HEK293 (cell line): ENCODE measurements around the gene EGR4.

Source experiments
- CTCF ChIA-PET: fragments of 350-600 bp; formaldehyde crosslinking; extraction: SDS; loops from one replicate; lab custom pipeline; 2021; ENCODE audit warnings: antibody characterized with exemption; lab: Yijun Ruan, JAX
- POLR2A ChIA-PET: fragments of 300-600 bp; formaldehyde crosslinking; extraction: SDS; loops from one replicate; lab custom pipeline; 2020; ENCODE audit warnings: antibody characterized with exemption, inconsistent platforms; lab: Yijun Ruan, JAX
- H3K27ac ChIP-seq: fragments of 200-500 bp; sonication (Bioruptor generic); 2 replicates; pipeline ENCODE4 v1.5.1; 2014; ENCODE audit warnings: low read depth, low read length, control low read depth, inconsistent platforms; ENCODE audit errors: extremely low read depth
- H3K36me3 ChIP-seq, 2 experiments: fragments of 200-500 bp in 1 of 2; sonication (Bioruptor generic) in 1 of 2; 1 replicate in 1 of 2; 2 replicates in 1 of 2; pipeline ENCODE4 v1.5.1; 2014 to 2017; ENCODE audit warnings: inconsistent platforms in 2 of 2, low read length in 2 of 2; ENCODE audit not compliant: control insufficient read depth in 2 of 2, insufficient read depth in 1 of 2
- H3K4me1 ChIP-seq: fragments of 200-500 bp; sonication (Bioruptor generic); 2 replicates; pipeline ENCODE4 v1.5.1; 2014; ENCODE audit warnings: mild to moderate bottlenecking, low read length, inconsistent platforms; ENCODE audit not compliant: control insufficient read depth, insufficient read depth
- H3K4me3 ChIP-seq: 2 replicates; pipeline ENCODE4 v1.5.1; 2011; ENCODE audit warnings: low read depth, mild to moderate bottlenecking, control low read depth, low read length, moderate library complexity
- H3K9me3 ChIP-seq: fragments of 200-500 bp; sonication (Bioruptor generic); 2 replicates; pipeline ENCODE4 v1.5.1; 2014; ENCODE audit warnings: low read depth, low read length, inconsistent platforms; ENCODE audit not compliant: control insufficient read depth, insufficient read depth
- GLI4 ChIP-seq: fragments of 450-650 bp; formaldehyde crosslinking; IDR thresholded peaks from 2 replicates; pipeline ENCODE4 v1.5.1; 2016; ENCODE audit warnings: missing biosample characterization, missing genetic modification characterization
- KLF16 ChIP-seq: fragments of 450-650 bp; formaldehyde crosslinking; IDR thresholded peaks from 2 replicates; pipeline ENCODE4 v1.5.1; 2017; ENCODE audit warnings: missing biosample characterization, missing genetic modification characterization
- SCRT1 ChIP-seq: fragments of 450-650 bp; formaldehyde crosslinking; IDR thresholded peaks from 2 replicates; pipeline ENCODE4 v1.5.1; 2016; ENCODE audit warnings: missing biosample characterization, missing genetic modification characterization, borderline replicate concordance
- SP3 ChIP-seq: fragments of 450-650 bp; formaldehyde crosslinking; IDR thresholded peaks from 2 replicates; pipeline ENCODE4 v1.5.1; 2016; ENCODE audit warnings: missing biosample characterization, missing genetic modification characterization
- ZNF121 ChIP-seq: fragments of 450-650 bp; formaldehyde crosslinking; IDR thresholded peaks from 2 replicates; pipeline ENCODE4 v1.5.1; 2016; ENCODE audit warnings: missing biosample characterization, missing genetic modification characterization
- ZNF138 ChIP-seq: fragments of 450-650 bp; formaldehyde crosslinking; IDR thresholded peaks from 2 replicates; pipeline ENCODE4 v1.5.1; 2016; ENCODE audit warnings: missing biosample characterization, missing genetic modification characterization, borderline replicate concordance
- ZNF174 ChIP-seq: fragments of 450-650 bp; formaldehyde crosslinking; IDR thresholded peaks from 2 replicates; pipeline ENCODE4 v1.5.0; 2017; ENCODE audit warnings: missing biosample characterization, mild to moderate bottlenecking, missing genetic modification characterization
- ZNF2 ChIP-seq: fragments of 450-650 bp; formaldehyde crosslinking; IDR thresholded peaks from 2 replicates; pipeline ENCODE4 v1.5.1; 2016; ENCODE audit warnings: missing biosample characterization, missing genetic modification characterization
- ZNF223 ChIP-seq: fragments of 450-650 bp; formaldehyde crosslinking; IDR thresholded peaks from 2 replicates; pipeline ENCODE4 v1.5.1; 2016; ENCODE audit warnings: missing biosample characterization, missing genetic modification characterization
- ZNF23 ChIP-seq: fragments of 450-650 bp; formaldehyde crosslinking; IDR thresholded peaks from 2 replicates; pipeline ENCODE4 v1.5.1; 2016; ENCODE audit warnings: missing biosample characterization, missing genetic modification characterization, borderline replicate concordance
- ZNF292 ChIP-seq: fragments of 450-650 bp; formaldehyde crosslinking; IDR thresholded peaks from 2 replicates; pipeline ENCODE4 v1.5.1; 2016; ENCODE audit warnings: low read depth, missing biosample characterization, missing genetic modification characterization, borderline replicate concordance
- ZNF473 ChIP-seq: fragments of 450-650 bp; formaldehyde crosslinking; IDR thresholded peaks from 2 replicates; pipeline ENCODE4 v1.5.1; 2017; ENCODE audit warnings: missing biosample characterization, missing genetic modification characterization
- ZNF548 ChIP-seq: fragments of 450-650 bp; formaldehyde crosslinking; IDR thresholded peaks from 2 replicates; pipeline ENCODE4 v1.5.1; 2016; ENCODE audit warnings: missing biosample characterization, missing genetic modification characterization
- ZNF654 ChIP-seq: fragments of 450-650 bp; formaldehyde crosslinking; IDR thresholded peaks from 2 replicates; pipeline ENCODE4 v1.5.1; 2016; ENCODE audit warnings: low read depth, missing biosample characterization, missing genetic modification characterization
- ZNF692 ChIP-seq: fragments of 450-650 bp; formaldehyde crosslinking; IDR thresholded peaks from 2 replicates; pipeline ENCODE4 v1.5.1; 2016; ENCODE audit warnings: missing biosample characterization, missing genetic modification characterization
- ZNF747 ChIP-seq: fragments of 450-650 bp; formaldehyde crosslinking; IDR thresholded peaks from 2 replicates; pipeline ENCODE4 v1.5.1; 2016; ENCODE audit warnings: missing biosample characterization, missing genetic modification characterization
- ZNF792 ChIP-seq: fragments of 450-650 bp; formaldehyde crosslinking; IDR thresholded peaks from 2 replicates; pipeline ENCODE4 v1.5.1; 2016; ENCODE audit warnings: missing biosample characterization, missing genetic modification characterization
- TF ChIP-seq, protein P1 (sequence below): fragments of 450-650 bp; formaldehyde crosslinking; IDR thresholded peaks from 2 replicates; pipeline ENCODE4 v1.5.1; 2016; ENCODE audit warnings: missing biosample characterization, missing genetic modification characterization

The EGR4 gene

DNA sequence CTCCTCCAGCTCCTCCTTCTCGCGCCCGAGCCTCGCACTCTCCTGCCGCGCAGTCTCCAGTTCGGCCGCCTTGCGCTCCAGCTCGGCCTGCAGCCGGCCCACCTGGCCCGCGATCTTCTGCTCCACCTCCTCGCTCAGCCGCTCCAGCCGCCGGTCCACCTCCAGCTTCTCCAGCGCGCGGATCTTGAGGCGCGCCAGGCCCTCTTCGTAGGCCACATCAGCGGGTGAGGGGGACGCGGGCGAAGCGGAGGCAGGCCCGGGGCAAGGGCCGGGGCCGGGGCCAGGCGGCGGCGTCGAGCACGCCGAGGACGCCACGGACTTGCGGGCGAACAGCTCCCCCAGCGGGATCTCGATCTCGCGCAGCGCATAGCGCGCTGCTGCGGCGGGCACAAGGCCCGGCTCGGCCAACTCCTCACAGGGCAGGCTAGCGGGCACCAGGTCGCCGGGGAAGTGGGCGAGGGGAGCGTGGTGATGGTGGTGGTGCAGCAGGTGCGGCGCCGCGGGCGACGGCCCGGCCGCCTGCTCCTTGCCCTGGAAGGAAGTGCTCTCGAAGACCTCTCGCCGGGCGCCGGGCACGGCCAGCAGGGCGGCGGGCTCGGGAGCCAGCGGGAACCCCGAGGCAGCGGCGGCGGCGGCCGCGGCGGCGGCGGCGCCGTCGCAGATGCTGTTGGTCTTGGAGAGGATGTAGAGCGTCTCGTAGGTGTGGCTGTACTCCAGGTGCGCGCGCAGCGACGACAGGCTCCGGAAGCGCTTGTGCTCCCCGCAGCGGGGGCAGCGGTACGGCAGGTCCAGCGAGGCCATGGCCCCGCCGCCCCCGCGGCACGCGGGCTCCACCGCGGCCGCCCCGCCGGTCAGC, 24.3 kb downstream of the EGR4 start (continued):
- TF ChIP-seq ZNF692 (tag by site-specific recombination) (peak; percentile 13; the same call in 1 of the 2 replicates), KLF16 (tag by site-specific recombination) (no peak)

- CTCF ChIA-PET, result interaction anchor here (0.7 to 2.1 kb wide), 8 partner anchors 9 to 156 kb away, joined by 3 to 8 read pairs (median 6); no protein-coding TSS in a partner anchor
- no peaks in the 10 kb centered on the region for H3K9me3 ChIP-seq
- peak overlapping the region; percentile 44 for H3K4me3 ChIP-seq
- POLR2A ChIA-PET, result interaction anchor here (1.3 to 2.1 kb wide), 3 partner anchors 12 to 35 kb away, joined by 4 to 7 read pairs (median 5); partner anchors contain the start of genes CCT7 and PRADC1
- peaks cover 4% of the 10 kb centered on the region; the same call in 1 of the 2 replicates for H3K4me1 ChIP-seq
- peaks cover 0 to 32% of the 10 kb centered on the region in 2 experiments; a peak in 2 of 3 replicates for H3K36me3 ChIP-seq
- TF ChIP-seq KLF16 (tag by site-specific recombination) (0 out of 2 replicates have a peak, but pooled peaks have one; percentile 9), ZNF792 (tag by site-specific recombination) (no peak), ZNF747 (no peak), ZNF654 (tag by site-specific recombination) (no peak), ZNF23 (tag by site-specific recombination) (no peak), ZNF223 (no peak), ZNF121 (tag by site-specific recombination) (peak; percentile 66; the same call in 1 of the 2 replicates), ZNF174 (tag by site-specific recombination) (no peak), ZNF292 (tag by site-specific recombination) (no peak), ZNF138 (tag by site-specific recombination) (no peak), ZNF2 (tag by site-specific recombination) (no peak), SP3 (no peak), SCRT1 (tag by site-specific recombination) (no peak), ZNF548 (no peak)
- TF ChIP-seq, protein P1, sequence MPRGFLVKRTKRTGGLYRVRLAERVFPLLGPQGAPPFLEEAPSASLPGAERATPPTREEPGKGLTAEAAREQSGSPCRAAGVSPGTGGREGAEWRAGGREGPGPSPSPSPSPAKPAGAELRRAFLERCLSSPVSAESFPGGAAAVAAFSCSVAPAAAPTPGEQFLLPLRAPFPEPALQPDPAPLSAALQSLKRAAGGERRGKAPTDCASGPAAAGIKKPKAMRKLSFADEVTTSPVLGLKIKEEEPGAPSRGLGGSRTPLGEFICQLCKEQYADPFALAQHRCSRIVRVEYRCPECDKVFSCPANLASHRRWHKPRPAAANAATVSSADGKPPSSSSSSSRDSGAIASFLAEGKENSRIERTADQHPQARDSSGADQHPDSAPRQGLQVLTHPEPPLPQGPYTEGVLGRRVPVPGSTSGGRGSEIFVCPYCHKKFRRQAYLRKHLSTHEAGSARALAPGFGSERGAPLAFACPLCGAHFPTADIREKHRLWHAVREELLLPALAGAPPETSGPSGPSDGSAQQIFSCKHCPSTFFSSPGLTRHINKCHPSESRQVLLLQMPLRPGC (tag by site-specific recombination), result no peak
- peak overlapping the region; percentile 53; the same call in 1 of the 2 replicates for H3K27ac ChIP-seq
Observed at GRCh38 chr2:73268366-73268829, 24.9 kb downstream of the EGR4 start.

DNA sequence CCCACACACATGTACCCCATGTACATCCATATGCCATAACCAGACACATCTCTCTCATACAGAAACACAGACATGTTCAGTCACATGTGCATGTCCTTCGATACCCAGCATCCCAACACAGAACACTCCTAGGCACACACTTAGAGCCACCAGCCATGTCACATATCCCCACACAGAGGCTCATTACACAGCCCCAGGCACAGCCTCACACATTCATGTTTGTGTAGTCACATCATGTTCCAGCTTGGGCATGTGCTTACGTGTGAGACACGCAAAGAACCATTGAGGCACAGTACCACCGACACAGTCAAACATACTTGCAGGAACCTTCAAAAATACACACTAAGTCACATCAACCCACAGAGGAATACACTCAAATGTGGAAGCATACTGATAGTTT, 26.3 kb downstream of the EGR4 start:
- TF ChIP-seq KLF16 (tag by site-specific recombination) (0 out of 2 replicates have a peak, but pooled peaks have one; percentile 16), ZNF473 (tag by site-specific recombination) (no peak), GLI4 (no peak)
- peaks cover 4% of the 10 kb centered on the region; the same call in 1 of the 2 replicates for H3K4me1 ChIP-seq
- H3K36me3 ChIP-seq, result peaks cover 0 to 37% of the 10 kb centered on the region in 2 experiments; a peak in 2 of 3 replicates
- ChIA-PET POLR2A (no interaction called here), CTCF (interaction anchor here (0.7 to 2.1 kb wide), 2 partner anchors 10 to 25 kb away, joined by 3 to 8 read pairs; no protein-coding TSS in a partner anchor)
- H3K27ac ChIP-seq, result no peak overlapping the region
- H3K9me3 ChIP-seq, result no peaks in the 10 kb centered on the region
- H3K4me3 ChIP-seq, result no peak overlapping the region
